Breast epithelium (tissue), 4 donors: Measurements from ENCODE around the gene A3GALT2. TPM values are rescaled to one million over a fixed set of nuclear protein-coding genes. Genes with fewer than 3 reads are reported as not detected.

Source experiments
- DNase-seq, 2 donors: peaks; one replicate each; pipeline ENCODE4 v3.0.0-alpha.2; 2019; ENCODE audit warnings: low spot score in 2 of 2
- H3K27ac ChIP-seq, 2 donors: fragments of 200-600 bp; sonication (generic) in 1 of 2; one replicate each; pipeline ENCODE4 v1.5.1; 2016 to 2019; ENCODE audit warnings: mild to moderate bottlenecking in 1 of 2
- H3K27me3 ChIP-seq, 2 donors: fragments of 200-600 bp; sonication (generic) in 1 of 2; one replicate each; pipeline versions ENCODE4 v1.5.1 to v1.6.0; 2017 to 2019; ENCODE audit warnings: control low read depth in 1 of 2, mild to moderate bottlenecking in 1 of 2
- H3K36me3 ChIP-seq: fragments of 200-600 bp; one replicate; pipeline ENCODE4 v1.5.1; 2019
- H3K4me1 ChIP-seq, 2 donors: fragments of 200-600 bp; sonication (generic); one replicate each; pipeline ENCODE4 v1.5.1; 2016 to 2019; ENCODE audit warnings: control low read depth in 1 of 2
- H3K4me3 ChIP-seq, 3 donors: fragments of 200-600 bp; sonication (generic); 1 replicate in 2 of 3; 2 replicates in 1 of 3; pipeline ENCODE4 v1.5.1; 2016 to 2019; ENCODE audit warnings: mild to moderate bottlenecking in 3 of 3, moderate library complexity in 2 of 3
- H3K9me3 ChIP-seq, 2 donors: fragments of 200-600 bp; sonication (generic) in 1 of 2; one replicate each; pipeline ENCODE4 v1.5.1; 2016 to 2019; ENCODE audit warnings: control low read depth in 1 of 2
- CTCF ChIP-seq, 3 donors: fragments of 450-650 bp; IDR thresholded peaks; one replicate each; pipeline ENCODE4 v1.5.1; 2016 to 2017; ENCODE audit warnings: antibody characterized with exemption in 3 of 3, mild to moderate bottlenecking in 3 of 3, moderate library complexity in 3 of 3
- POLR2A ChIP-seq: fragments of 450-650 bp; IDR thresholded peaks from one replicate; pipeline ENCODE4 v1.6.1; 2016; ENCODE audit warnings: antibody characterized with exemption, mild to moderate bottlenecking, moderate library complexity
- POLR2AphosphoS5 ChIP-seq, 3 donors: sonication (generic); formaldehyde crosslinking; IDR thresholded peaks; one replicate each; pipeline ENCODE4 v1.6.1; 2017; ENCODE audit warnings: antibody characterized with exemption in 3 of 3
- intact Hi-C: fragments of 100-400 bp; cut with DNase I; formaldehyde crosslinking; loops from one replicate; pipeline ENCODE4 v1.15.1; 2023; ENCODE audit warnings: low total_unique reads
- total RNA-seq, 3 donors: library from RNA; depleted of rRNA; stranded (reverse); fragments of >200 nt; gene quantifications; one replicate each; pipeline ENCODE4 v1.1.0, GENCODE V29; 2016

A3GALT2 gene
- total RNA-seq, 3 donors from 2014 or later, result not detected

GRCh38 chr1:33343539-33343938 lies 22.6 kb upstream of the A3GALT2 start:
- peak overlapping the region in 1 of 3 donors; percentile 100 for H3K4me3 ChIP-seq

GRCh38 chr1:33342041-33342723 lies 21.3 kb upstream of the A3GALT2 start:
- H3K27ac ChIP-seq, result peak overlapping the region; percentile 96 to 98
- H3K27me3 ChIP-seq, result no peaks in the 10 kb centered on the region
- H3K36me3 ChIP-seq, result no peaks in the 10 kb centered on the region
- no peak for TF ChIP-seq POLR2AphosphoS5 (IDR thresholded peaks at IDR 0.05)
- TF ChIP-seq CTCF (IDR thresholded peaks at IDR 0.05), result no peak
- no peak for TF ChIP-seq POLR2A
- H3K9me3 ChIP-seq, result no peaks in the 10 kb centered on the region
- intact Hi-C loops, result no loop called here
- H3K4me1 ChIP-seq, result peaks cover 24 to 82% of the 10 kb centered on the region in 2 donors
- peak; percentile 63 to 79 for DNase-seq
- peak overlapping the region; percentile 22 to 56 (median 26) for H3K4me3 ChIP-seq

More at GRCh38 chr1:33343539-33343938, 22.6 kb upstream of the A3GALT2 start:
- TF ChIP-seq CTCF (IDR thresholded peaks at IDR 0.05) (no peak), POLR2A (no peak), POLR2AphosphoS5 (IDR thresholded peaks at IDR 0.05) (no peak)
- intact Hi-C loops, result no loop called here
- H3K27me3 ChIP-seq, result no peaks in the 10 kb centered on the region
- DNase-seq, result no peak
- H3K4me1 ChIP-seq, result peaks cover 19 to 73% of the 10 kb centered on the region in 2 donors
- peak overlapping the region; percentile 98 to 100 for H3K27ac ChIP-seq
- no peaks in the 10 kb centered on the region for H3K9me3 ChIP-seq
- H3K36me3 ChIP-seq, result no peaks in the 10 kb centered on the region

- peaks cover 24 to 83% of the 10 kb centered on the region in 2 donors for H3K4me1 ChIP-seq
- H3K27me3 ChIP-seq, result no peaks in the 10 kb centered on the region
- H3K4me3 ChIP-seq, result peak overlapping the region in 2 of 3 donors; percentile 26 to 56
- peak overlapping the region; percentile 96 to 98 for H3K27ac ChIP-seq
- TF ChIP-seq POLR2A (no peak), CTCF (IDR thresholded peaks at IDR 0.05) (no peak), POLR2AphosphoS5 (IDR thresholded peaks at IDR 0.05) (peak in 2 of 3 donors; percentile 10 to 66)
- intact Hi-C loops, result no loop called here
- DNase-seq, result no peak
- no peaks in the 10 kb centered on the region for H3K36me3 ChIP-seq
- no peaks in the 10 kb centered on the region for H3K9me3 ChIP-seq
Measured at GRCh38 chr1:33341190-33341589, 20.3 kb upstream of the A3GALT2 start.

- H3K27ac ChIP-seq, result peak overlapping the region; percentile 96 to 98
- no peaks in the 10 kb centered on the region for H3K36me3 ChIP-seq
- no peaks in the 10 kb centered on the region for H3K27me3 ChIP-seq
- intact Hi-C loops, result no loop called here
- peaks cover 28 to 80% of the 10 kb centered on the region in 2 donors for H3K4me1 ChIP-seq
- peak overlapping the region in 2 of 3 donors; percentile 39 to 56 for H3K4me3 ChIP-seq
- no peaks in the 10 kb centered on the region for H3K9me3 ChIP-seq
- TF ChIP-seq POLR2A (no peak), POLR2AphosphoS5 (IDR thresholded peaks at IDR 0.05) (no peak), CTCF (IDR thresholded peaks at IDR 0.05) (no peak)
- DNase-seq, result no peak
Measured at GRCh38 chr1:33339413-33339812, 18.5 kb upstream of the A3GALT2 start.

- Histone ChIP-seq H3K27ac (peak overlapping the region; percentile 96 to 98), H3K9me3 (no peaks in the 10 kb centered on the region), H3K27me3 (no peaks in the 10 kb centered on the region), H3K4me1 (peaks cover 29 to 77% of the 10 kb centered on the region in 2 donors), H3K36me3 (no peaks in the 10 kb centered on the region), H3K4me3 (peak overlapping the region; percentile 23 to 56 (median 39))
- peak in 1 of 2 donors; percentile 76 for DNase-seq
- intact Hi-C loops, result no loop called here
- peak; percentile 74 to 88 (median 81) for TF ChIP-seq POLR2AphosphoS5 (IDR thresholded peaks at IDR 0.05)
- no peak for TF ChIP-seq POLR2A
- TF ChIP-seq CTCF (IDR thresholded peaks at IDR 0.05), result no peak
Measured at GRCh38 chr1:33338440-33339211, 17.7 kb upstream of the A3GALT2 start.
